Measurements from ENCODE around the gene PKN2. TPM values are rescaled to one million over a fixed set of nuclear protein-coding genes. Genes with fewer than 3 reads are reported as not detected.

Gene PKN2
- total and polyA plus RNA-seq, 8 donors: 41.7 to 127 (median 115) TPM

- Histone ChIP-seq H3K27me3 (no peaks in the 10 kb centered on the region), H3K9me3 (no peaks in the 10 kb centered on the region), H3K36me3 (no peaks in the 10 kb centered on the region), H3K27ac (peak overlapping the region; percentile 98), H3K4me3 (peak overlapping the region; percentile 92 to 95), H3K4me1 (peaks cover 15 to 38% of the 10 kb centered on the region in 2 donors)
- TF ChIP-seq CTCF (IDR thresholded peaks at IDR 0.05): no peak
- ATAC-seq: no peak
- no peak for DNase-seq
- intact Hi-C loops (cut with DNase I): no loop called here
Measured at GRCh38 chr1:88685259-88685620, 1.2 kb downstream of the PKN2 start.

GRCh38 chr1:88691540-88691939, 7.5 kb downstream of the PKN2 start:
- Histone ChIP-seq H3K36me3 (peaks cover 0 to 6% of the 10 kb centered on the region in 2 donors), H3K4me1 (peaks cover 6 to 20% of the 10 kb centered on the region in 2 donors), H3K27ac (no peak overlapping the region), H3K9me3 (no peaks in the 10 kb centered on the region), H3K27me3 (no peaks in the 10 kb centered on the region), H3K4me3 (no peak overlapping the region)
- no peak for TF ChIP-seq CTCF (IDR thresholded peaks at IDR 0.05)
- DNase-seq (no peak), ATAC-seq (no peak)
- intact Hi-C loops (cut with DNase I): no loop called here

- ATAC-seq (no peak), DNase-seq (no peak)
- Histone ChIP-seq H3K27ac (no peak overlapping the region), H3K4me1 (peaks cover 3 to 34% of the 10 kb centered on the region in 2 donors), H3K36me3 (peaks cover 0 to 6% of the 10 kb centered on the region in 2 donors), H3K27me3 (no peaks in the 10 kb centered on the region), H3K4me3 (no peak overlapping the region), H3K9me3 (peaks cover 0 to 3% of the 10 kb centered on the region in 2 donors)
- intact Hi-C loops (cut with DNase I): no loop called here
- no peak for TF ChIP-seq CTCF (IDR thresholded peaks at IDR 0.05)
Measured at GRCh38 chr1:88695781-88696180, 11.7 kb downstream of the PKN2 start.

- Histone ChIP-seq H3K4me1 (peaks cover 5 to 43% of the 10 kb centered on the region in 2 donors), H3K4me3 (no peak overlapping the region), H3K27me3 (no peaks in the 10 kb centered on the region), H3K27ac (peak overlapping the region in 1 of 2 donors; percentile 6), H3K36me3 (no peaks in the 10 kb centered on the region), H3K9me3 (peaks cover 0 to 3% of the 10 kb centered on the region in 2 donors)
- intact Hi-C loops (cut with DNase I): no loop called here
- ATAC-seq: no peak
- DNase-seq: no peak
- no peak for TF ChIP-seq CTCF (IDR thresholded peaks at IDR 0.05)
Measured at GRCh38 chr1:88697503-88697902, 13.4 kb downstream of the PKN2 start.

GRCh38 chr1:88698140-88698539, 14.1 kb downstream of the PKN2 start:
- TF ChIP-seq CTCF (IDR thresholded peaks at IDR 0.05): no peak
- ATAC-seq (no peak), DNase-seq (no peak)
- intact Hi-C loops (cut with DNase I): no loop called here
- peaks cover 5 to 48% of the 10 kb centered on the region in 2 donors for H3K4me1 ChIP-seq
- no peak overlapping the region for H3K27ac ChIP-seq
- peaks cover 0 to 3% of the 10 kb centered on the region in 2 donors for H3K9me3 ChIP-seq
- no peaks in the 10 kb centered on the region for H3K36me3 ChIP-seq
- H3K4me3 ChIP-seq: no peak overlapping the region
- H3K27me3 ChIP-seq: no peaks in the 10 kb centered on the region
